GM19023 (cell line): ENCODE data around the gene DTD1.
A peak's percentile ranks its signal among the peaks of the same experiment; 100 is the strongest.

Experiments
- ATAC-seq: cut with Tn5 transposase; IDR thresholded peaks from one replicate; pipeline ENCODE4 v1.9.1; 2021; ENCODE audit warnings: mild to moderate bottlenecking, moderate library complexity; ENCODE audit not compliant: unreplicated experiment

The DTD1 gene

GRCh38 chr20:18614244-18614643 is 26.4 kb downstream of the DTD1 start:
- ATAC-seq, result no peak

- ATAC-seq, result no peak
These were observed 27.3 kb downstream of the DTD1 start for GRCh38 chr20:18615020-18615650.

- no peak for ATAC-seq
These were observed 33.1 kb downstream of the DTD1 start for GRCh38 chr20:18621004-18621403.

GRCh38 chr20:18623156-18623910 is 35.5 kb downstream of the DTD1 start:
- ATAC-seq, result no peak

- ATAC-seq, result no peak
These were observed 37.1 kb downstream of the DTD1 start for GRCh38 chr20:18624948-18625347.

GRCh38 chr20:18625907-18626655 is 38.2 kb downstream of the DTD1 start:
- no peak for ATAC-seq

- no peak for ATAC-seq
These were observed 40.6 kb downstream of the DTD1 start for GRCh38 chr20:18628330-18628920.

- peak; percentile 83 for ATAC-seq
These were observed 44.4 kb downstream of the DTD1 start for GRCh38 chr20:18632196-18632789.

GRCh38 chr20:18633411-18633810 is 45.6 kb downstream of the DTD1 start:
- ATAC-seq, result no peak

GRCh38 chr20:18634501-18634900 is 46.6 kb downstream of the DTD1 start:
- ATAC-seq, result no peak

- no peak for ATAC-seq
These were observed 47.5 kb downstream of the DTD1 start for GRCh38 chr20:18635380-18635779.

GRCh38 chr20:18637224-18637623 is 49.4 kb downstream of the DTD1 start:
- no peak for ATAC-seq

- ATAC-seq, result no peak
These were observed 50.9 kb downstream of the DTD1 start for GRCh38 chr20:18638768-18639167.

GRCh38 chr20:18639501-18639979 is 51.7 kb downstream of the DTD1 start:
- no peak for ATAC-seq

GRCh38 chr20:18645196-18645745 is 57.4 kb downstream of the DTD1 start:
- ATAC-seq, result no peak

- no peak for ATAC-seq
These were observed 58.0 kb downstream of the DTD1 start for GRCh38 chr20:18645851-18646250.

GRCh38 chr20:18647777-18648176 is 59.9 kb downstream of the DTD1 start:
- ATAC-seq, result no peak

GRCh38 chr20:18650224-18650623 is 62.4 kb downstream of the DTD1 start:
- ATAC-seq, result no peak

- no peak for ATAC-seq
These were observed 66.0 kb downstream of the DTD1 start for GRCh38 chr20:18653736-18654447.

GRCh38 chr20:18654448-18654773 is 66.6 kb downstream of the DTD1 start:
- ATAC-seq, result no peak
